Endothelial cell of umbilical vein (primary cell): ENCODE results near the gene ALDH1A2. TPM values are rescaled to one million over a fixed set of nuclear protein-coding genes. Genes with fewer than 3 reads are reported as not detected.
A peak's percentile ranks its signal among the peaks of the same experiment; 100 is the strongest.

Source experiments
- BruUV-seq: library from RNA; stranded (reverse); fragments of 400-500 nt; replicated peaks from 2 replicates; lab custom pipeline; 2021; lab: Mats Ljungman, UMichigan
- CTCF ChIA-PET: fragments of 300-600, 350-600 bp; sonication (Branson Sonifier 250); formaldehyde crosslinking; loops from one replicate; lab custom pipeline; 2021; ENCODE audit warnings: antibody characterized with exemption, inconsistent platforms; lab: Charles Lee
- POLR2A ChIA-PET: fragments of 300-600, 350-600 bp; sonication (Branson Sonifier 250); formaldehyde crosslinking; loops from one replicate; lab custom pipeline; 2021; ENCODE audit warnings: antibody characterized with exemption, inconsistent platforms; lab: Charles Lee
- DNase-seq: peaks from one replicate; pipeline ENCODE4 v3.0.0-alpha.2; 2011; ENCODE audit warnings: low read depth, low spot score
- FAIRE-seq: peaks from 2 replicates; lab custom pipeline; 2011; peaks lifted over from hg19 to GRCh38; lab: Jason Lieb, UNC
- H2AFZ ChIP-seq: 2 replicates; pipeline ENCODE4 v1.6.0; 2012; ENCODE audit warnings: low read depth, low read length, control low read depth, inconsistent platforms
- H3K27ac ChIP-seq: 2 replicates; pipeline ENCODE4 v1.5.1; 2011; ENCODE audit warnings: low read depth, mild to moderate bottlenecking, control low read depth, low read length, moderate library complexity; ENCODE audit not compliant: insufficient read depth
- H3K27me3 ChIP-seq, 2 experiments: 2 replicates each; pipeline versions ENCODE4 v1.6.0 to v1.6.1; 2011; ENCODE audit warnings: low read length in 2 of 2, mixed read lengths in 1 of 2; ENCODE audit not compliant: control insufficient read depth in 2 of 2, insufficient read depth in 2 of 2
- H3K36me3 ChIP-seq, 2 experiments: 2 replicates in 1 of 2; 3 replicates in 1 of 2; pipeline ENCODE4 v1.5.1; 2011; ENCODE audit warnings: low read length in 2 of 2, mild to moderate bottlenecking in 1 of 2, moderate library complexity in 1 of 2; ENCODE audit not compliant: control insufficient read depth in 2 of 2, insufficient read depth in 2 of 2; ENCODE audit errors: extremely low read depth in 1 of 2
- H3K4me1 ChIP-seq: 3 replicates; pipeline ENCODE4 v1.5.1; 2011; ENCODE audit warnings: mild to moderate bottlenecking, low read length; ENCODE audit not compliant: control insufficient read depth, insufficient read depth; ENCODE audit errors: extremely low read depth
- H3K4me2 ChIP-seq: 2 replicates; pipeline ENCODE4 v1.6.1; 2011; ENCODE audit warnings: low read length, control low read depth, mixed read lengths; ENCODE audit not compliant: insufficient read depth
- H3K4me3 ChIP-seq, 3 experiments: fragments of 200-600 bp in 1 of 3; sonication (generic), shearing (Covaris generic) in 1 of 3; replicated peaks in 1 of 3; 2 replicates each; pipeline ENCODE4 v1.5.1; 2011 to 2016; ENCODE audit warnings: control low read depth in 3 of 3, low read length in 3 of 3, mild to moderate bottlenecking in 2 of 3, inconsistent platforms in 1 of 3, low read depth in 1 of 3, moderate library complexity in 1 of 3; ENCODE audit not compliant: insufficient read depth in 1 of 3
- H3K79me2 ChIP-seq: 2 replicates; pipeline ENCODE4 v1.6.0; 2012; ENCODE audit warnings: low read length, inconsistent platforms; ENCODE audit not compliant: control insufficient read depth, insufficient read depth
- H3K9ac ChIP-seq: replicated peaks from 2 replicates; pipeline ENCODE3; 2011; ENCODE audit warnings: low read length, control low read depth; ENCODE audit not compliant: insufficient read depth; ENCODE audit errors: extremely low read depth
- H3K9me1 ChIP-seq: replicated peaks from 3 replicates; pipeline ENCODE4 v1.6.0; 2011; ENCODE audit warnings: mild to moderate bottlenecking, low read length; ENCODE audit not compliant: control insufficient read depth, insufficient read depth; ENCODE audit errors: extremely low read depth
- H3K9me3 ChIP-seq: replicated peaks from 2 replicates; pipeline ENCODE4 v1.5.1; 2012; ENCODE audit warnings: low read length, inconsistent platforms; ENCODE audit not compliant: control insufficient read depth, insufficient read depth
- H4K20me1 ChIP-seq: replicated peaks from 2 replicates; pipeline ENCODE3; 2011; ENCODE audit warnings: mild to moderate bottlenecking, low read length; ENCODE audit not compliant: control insufficient read depth, insufficient read depth; ENCODE audit errors: extremely low read depth
- EZH2 ChIP-seq: IDR thresholded peaks from 2 replicates; pipeline ENCODE4 v1.6.1; 2012; ENCODE audit warnings: borderline replicate concordance, low read depth, mild to moderate bottlenecking, moderate library complexity, low read length, inconsistent platforms; ENCODE audit not compliant: severe bottlenecking
- FOS ChIP-seq: IDR thresholded peaks from 2 replicates; pipeline ENCODE4 v1.6.1; 2011; ENCODE audit warnings: mild to moderate bottlenecking, low read length, moderate library complexity, borderline replicate concordance; ENCODE audit not compliant: insufficient read depth
- GATA2 ChIP-seq: IDR thresholded peaks from 2 replicates; pipeline ENCODE4 v1.7.0; 2011; ENCODE audit warnings: low read depth, mild to moderate bottlenecking, moderate library complexity, mixed read lengths, low read length; ENCODE audit not compliant: insufficient read length, insufficient read depth
- JUN ChIP-seq: IDR thresholded peaks from 2 replicates; pipeline ENCODE4 v1.6.1; 2011; ENCODE audit warnings: borderline replicate concordance, low read depth; ENCODE audit not compliant: insufficient read length, insufficient read depth
- MYC ChIP-seq: IDR thresholded peaks from one replicate; pipeline ENCODE4 v1.6.1; 2011; ENCODE audit warnings: mild to moderate bottlenecking, low read depth, low read length
- POLR2A ChIP-seq: IDR thresholded peaks from 2 replicates; pipeline ENCODE4 v1.6.1; 2012; ENCODE audit warnings: low read depth, mild to moderate bottlenecking, control low read depth, low read length
- POLR2AphosphoS5 ChIP-seq: IDR thresholded peaks from 2 replicates; pipeline ENCODE4 v1.6.1; 2012; ENCODE audit warnings: low read depth, mild to moderate bottlenecking, control low read depth, low read length, moderate library complexity; ENCODE audit not compliant: insufficient read depth
- dilution Hi-C: fragments of 300-500 bp; cut with MboI; formaldehyde crosslinking; loops from one replicate; pipeline ENCODE4 v1.15.0; 2019; ENCODE audit warnings: low sequenced_read_pairs; ENCODE audit not compliant: extremely low pct_ligation_motif_present
- intact Hi-C: fragments of 100-400 bp; cut with micrococcal nuclease; formaldehyde crosslinking; loops from one replicate; pipeline ENCODE4 v1.10.0; 2022
- polyA plus RNA-seq, 4 experiments: library from polyadenylated mRNA; depleted of rRNA in 3 of 4; stranded (reverse) in 3 of 4; unstranded in 1 of 4; fragments of >200 nt; gene quantifications; 2 replicates each; pipeline versions ENCODE4 v1.2.1 to v1.2.3, GENCODE V29; 2011 to 2012; ENCODE audit warnings: missing spikeins in 1 of 4
- total RNA-seq: library from RNA; stranded (reverse); gene quantifications from 2 replicates; pipeline ENCODE4 v1.2.3, GENCODE V29; 2021
- TF ChIP-seq, protein P1 (sequence below), 2 donors: IDR thresholded peaks; 1 replicate in 1 of 2; 2 replicates in 1 of 2; pipeline ENCODE4 v1.5.1; 2011; ENCODE audit warnings: low read length in 2 of 2, mild to moderate bottlenecking in 2 of 2, moderate library complexity in 2 of 2, control low read depth in 1 of 2, inconsistent platforms in 1 of 2, low read depth in 1 of 2; ENCODE audit not compliant: insufficient read depth in 1 of 2; ENCODE audit errors: extremely low read depth in 1 of 2
- TF ChIP-seq, protein P2 (sequence below): IDR thresholded peaks from 2 replicates; pipeline ENCODE4 v1.6.1; 2011; ENCODE audit not compliant: insufficient read depth, insufficient read length

The ALDH1A2 gene
- total and polyA plus RNA-seq, 2 donors (not counting 3 experiments of a cell fraction or from before 2014, with no cell fraction given), result 16.3 to 34.9 TPM

GRCh38 chr15:57992761-57993355 lies 72.7 kb downstream of the ALDH1A2 start:
- intact Hi-C loops (no loop called here), dilution Hi-C loops (no loop called here)
- Histone ChIP-seq H3K4me2 (no peak overlapping the region), H3K9ac (no peak overlapping the region), H3K4me1 (peaks cover 11% of the 10 kb centered on the region), H3K4me3 (no peak overlapping the region), H4K20me1 (no peaks in the 10 kb centered on the region), H3K79me2 (no peaks in the 10 kb centered on the region), H3K36me3 (no peaks in the 10 kb centered on the region), H3K27me3 (no peaks in the 10 kb centered on the region), H3K9me3 (no peaks in the 10 kb centered on the region), H3K27ac (no peak overlapping the region), H3K9me1 (no peaks in the 10 kb centered on the region), H2AFZ (peak overlapping the region; percentile 7)
- ChIA-PET CTCF (interaction anchor here (0.7 to 3.7 kb wide), 4 partner anchors 70 to 242 kb away, joined by 3 to 13 read pairs (median 3); partner anchors contain the start of gene ALDH1A2), POLR2A (no interaction called here)
- TF ChIP-seq GATA2, result no peak
- TF ChIP-seq FOS, result no peak
- TF ChIP-seq, protein P1, sequence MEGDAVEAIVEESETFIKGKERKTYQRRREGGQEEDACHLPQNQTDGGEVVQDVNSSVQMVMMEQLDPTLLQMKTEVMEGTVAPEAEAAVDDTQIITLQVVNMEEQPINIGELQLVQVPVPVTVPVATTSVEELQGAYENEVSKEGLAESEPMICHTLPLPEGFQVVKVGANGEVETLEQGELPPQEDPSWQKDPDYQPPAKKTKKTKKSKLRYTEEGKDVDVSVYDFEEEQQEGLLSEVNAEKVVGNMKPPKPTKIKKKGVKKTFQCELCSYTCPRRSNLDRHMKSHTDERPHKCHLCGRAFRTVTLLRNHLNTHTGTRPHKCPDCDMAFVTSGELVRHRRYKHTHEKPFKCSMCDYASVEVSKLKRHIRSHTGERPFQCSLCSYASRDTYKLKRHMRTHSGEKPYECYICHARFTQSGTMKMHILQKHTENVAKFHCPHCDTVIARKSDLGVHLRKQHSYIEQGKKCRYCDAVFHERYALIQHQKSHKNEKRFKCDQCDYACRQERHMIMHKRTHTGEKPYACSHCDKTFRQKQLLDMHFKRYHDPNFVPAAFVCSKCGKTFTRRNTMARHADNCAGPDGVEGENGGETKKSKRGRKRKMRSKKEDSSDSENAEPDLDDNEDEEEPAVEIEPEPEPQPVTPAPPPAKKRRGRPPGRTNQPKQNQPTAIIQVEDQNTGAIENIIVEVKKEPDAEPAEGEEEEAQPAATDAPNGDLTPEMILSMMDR (IDR thresholded peaks at IDR 0.05; ENCODE audit: extremely low read depth in 1 of 2, insufficient read depth in 1 of 2, low read depth in 1 of 2, low read length in 2 of 2), result no peak
- no peak for TF ChIP-seq MYC
- TF ChIP-seq, protein P2, sequence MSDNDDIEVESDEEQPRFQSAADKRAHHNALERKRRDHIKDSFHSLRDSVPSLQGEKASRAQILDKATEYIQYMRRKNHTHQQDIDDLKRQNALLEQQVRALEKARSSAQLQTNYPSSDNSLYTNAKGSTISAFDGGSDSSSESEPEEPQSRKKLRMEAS, result no peak
- TF ChIP-seq POLR2AphosphoS5, result no peak
- no peak for TF ChIP-seq JUN
- TF ChIP-seq EZH2, result no peak
- no peak for TF ChIP-seq POLR2A
- DNase-seq, result peak; percentile 64
- no peak for FAIRE-seq
- BruUV-seq, result no TSS peak
